ENCODE data around the gene LIPC. TPM values are rescaled to one million over a fixed set of nuclear protein-coding genes. Genes with fewer than 3 reads are reported as not detected.
A peak's percentile ranks its signal among the peaks of the same experiment; 100 is the strongest.

Gene LIPC
- total and polyA plus RNA-seq, 9 donors, result 0.13 to 2.1 (median 0.30) TPM

DNA sequence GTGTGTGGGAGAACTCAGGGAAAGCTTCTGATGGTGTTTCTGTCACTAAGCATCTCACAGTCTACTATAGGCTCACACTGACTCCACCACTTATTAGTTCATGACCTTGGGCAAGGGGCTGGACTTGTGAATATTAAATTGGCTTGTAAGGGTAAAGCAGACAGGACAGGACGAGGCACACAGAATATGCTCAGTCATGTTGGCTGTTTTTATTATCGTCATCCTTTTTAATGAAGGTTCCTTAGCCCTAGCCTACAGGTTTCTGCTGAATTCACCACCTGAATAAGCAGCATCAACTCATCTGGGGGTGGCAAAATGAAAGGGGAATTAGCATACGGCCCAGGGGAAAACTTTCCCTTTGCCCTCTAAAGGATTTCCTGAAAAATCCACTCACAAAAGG is 39.6 kb upstream of the LIPC start:
- no peaks in the 10 kb centered on the region for H3K9me3 ChIP-seq (replicated peaks; ENCODE audit: control insufficient read depth, low read depth, low read length)
- DNase-seq, result no peak
- WGBS (ENCODE audit: insufficient coverage), result no CpG with 5 or more reads among the region's 3 CpGs
- H3K4me1 ChIP-seq (ENCODE audit: control insufficient read depth, insufficient read depth, low read length), result peaks cover 4% of the 10 kb centered on the region
- no peak overlapping the region for H3K27ac ChIP-seq (ENCODE audit: low read length)
- no peak overlapping the region for H3K4me3 ChIP-seq (ENCODE audit: low read length)
- no peaks in the 10 kb centered on the region for H3K36me3 ChIP-seq (ENCODE audit: control insufficient read depth, insufficient read depth, low read length)
- no peaks in the 10 kb centered on the region for H3K27me3 ChIP-seq (ENCODE audit: control insufficient read depth, insufficient read depth, low read length)

DNA sequence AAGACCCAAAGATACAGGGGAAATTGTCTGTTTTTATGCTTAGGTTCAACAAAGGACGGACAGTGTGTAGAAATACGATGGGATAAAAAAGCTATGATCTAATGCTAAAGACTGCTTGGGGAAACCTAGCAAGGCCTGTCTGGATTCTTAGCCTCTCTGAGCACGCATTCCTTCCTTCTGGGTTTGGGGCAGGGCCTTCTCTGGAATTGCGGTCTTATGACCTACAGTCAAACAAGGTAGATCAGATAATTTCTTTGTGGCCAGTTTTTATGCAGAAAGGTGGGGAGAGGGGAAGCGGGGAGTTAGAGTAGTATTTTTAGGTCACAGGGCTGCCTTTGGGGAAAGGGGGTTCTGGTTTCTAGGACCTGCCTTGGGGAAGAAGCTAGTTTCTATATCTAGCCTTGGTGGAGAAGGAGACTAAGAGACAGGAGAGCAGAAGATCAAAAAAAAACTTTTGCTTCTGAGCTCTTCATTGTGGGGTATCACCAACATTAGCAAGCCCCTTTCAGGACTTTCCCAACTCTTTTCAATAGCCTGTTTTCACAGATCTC is 39.1 kb upstream of the LIPC start:
- WGBS (ENCODE audit: insufficient coverage), result 66% methylated on average over 5 of the region's 5 CpGs
- Histone ChIP-seq H3K27ac (ENCODE audit: low read length) (no peak overlapping the region), H3K36me3 (ENCODE audit: control insufficient read depth, insufficient read depth, low read length) (no peaks in the 10 kb centered on the region), H3K9me3 (replicated peaks; ENCODE audit: control insufficient read depth, low read depth, low read length) (no peaks in the 10 kb centered on the region), H3K4me3 (ENCODE audit: low read length) (no peak overlapping the region), H3K27me3 (ENCODE audit: control insufficient read depth, insufficient read depth, low read length) (no peaks in the 10 kb centered on the region), H3K4me1 (ENCODE audit: control insufficient read depth, insufficient read depth, low read length) (peaks cover 4% of the 10 kb centered on the region)
- DNase-seq, result no peak

DNA sequence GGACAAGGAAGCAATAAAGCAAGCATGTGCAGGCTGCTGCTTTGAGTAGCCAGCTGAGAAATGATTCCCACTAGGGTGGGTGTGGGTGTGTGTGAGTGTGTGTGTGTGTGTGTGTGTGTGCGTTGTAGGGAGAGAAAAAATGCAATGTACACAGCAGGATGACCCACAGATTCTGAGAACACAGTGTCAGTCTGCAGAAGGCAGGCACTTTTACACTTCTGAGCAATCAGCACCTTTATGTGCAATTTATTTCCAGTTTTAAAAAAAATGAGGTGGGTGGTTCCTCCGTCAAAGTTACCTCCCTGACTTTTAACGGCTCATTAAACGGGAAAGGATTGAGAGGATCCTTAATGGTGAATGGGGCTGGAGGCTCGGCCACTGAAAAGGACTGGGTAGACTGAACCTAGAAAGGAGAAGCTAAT is 38.5 kb upstream of the LIPC start:
- 43% methylated on average over 3 of the region's 5 CpGs for WGBS (ENCODE audit: insufficient coverage)
- no peak overlapping the region for H3K27ac ChIP-seq (ENCODE audit: low read length)
- peaks cover 4% of the 10 kb centered on the region for H3K4me1 ChIP-seq (ENCODE audit: control insufficient read depth, insufficient read depth, low read length)
- H3K9me3 ChIP-seq (replicated peaks; ENCODE audit: control insufficient read depth, low read depth, low read length), result no peaks in the 10 kb centered on the region
- peak; percentile 58 for DNase-seq
- no peak overlapping the region for H3K4me3 ChIP-seq (ENCODE audit: low read length)
- no peaks in the 10 kb centered on the region for H3K27me3 ChIP-seq (ENCODE audit: control insufficient read depth, insufficient read depth, low read length)
- no peaks in the 10 kb centered on the region for H3K36me3 ChIP-seq (ENCODE audit: control insufficient read depth, insufficient read depth, low read length)

DNA sequence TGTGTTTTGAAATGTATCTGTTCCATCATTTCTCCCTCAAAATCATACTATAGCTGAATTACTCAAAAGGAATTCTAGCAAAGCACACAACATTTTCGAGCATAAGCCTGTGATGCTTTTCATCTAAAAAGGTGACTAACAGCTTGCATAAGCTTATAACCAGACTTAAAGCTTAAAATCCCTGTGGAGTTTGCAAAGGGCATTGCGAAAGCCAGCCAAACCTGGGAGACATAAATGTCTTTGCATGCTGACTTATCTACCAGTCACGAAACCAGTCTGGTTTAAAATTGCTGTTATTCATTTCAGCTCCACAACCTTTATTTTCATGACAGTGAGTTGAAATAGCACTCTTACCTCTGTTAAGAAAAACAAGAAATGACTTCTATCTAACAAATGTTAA is 35.6 kb upstream of the LIPC start:
- Histone ChIP-seq H3K36me3 (ENCODE audit: control insufficient read depth, insufficient read depth, low read length) (no peaks in the 10 kb centered on the region), H3K9me3 (replicated peaks; ENCODE audit: control insufficient read depth, low read depth, low read length) (no peaks in the 10 kb centered on the region), H3K27me3 (ENCODE audit: control insufficient read depth, insufficient read depth, low read length) (no peaks in the 10 kb centered on the region), H3K4me3 (ENCODE audit: low read length) (no peak overlapping the region), H3K27ac (ENCODE audit: low read length) (no peak overlapping the region), H3K4me1 (ENCODE audit: control insufficient read depth, insufficient read depth, low read length) (peaks cover 4% of the 10 kb centered on the region)
- DNase-seq, result no peak
- WGBS (ENCODE audit: insufficient coverage), result 36% methylated on average over 2 of the region's 3 CpGs

DNA sequence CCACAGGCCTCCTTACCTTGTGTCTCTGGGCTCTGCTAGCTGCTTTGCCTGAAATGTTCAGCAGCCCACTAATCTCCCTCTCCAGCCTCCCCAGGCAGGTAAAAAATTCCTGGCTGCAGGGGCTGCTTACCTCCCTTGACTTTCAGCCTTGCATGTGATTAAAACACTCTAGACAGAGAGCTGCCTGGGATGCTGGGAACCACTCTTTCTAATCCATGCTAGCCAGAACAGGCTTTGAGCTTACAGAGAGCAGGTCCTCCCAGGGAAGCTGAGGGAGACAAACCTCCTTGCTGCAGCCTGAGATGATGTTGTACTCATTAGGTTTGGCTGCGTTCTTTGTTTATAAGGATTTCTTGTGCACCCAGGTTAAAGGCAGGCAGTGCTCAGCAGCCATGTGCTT is 33.7 kb upstream of the LIPC start:
- no peaks in the 10 kb centered on the region for H3K9me3 ChIP-seq (replicated peaks; ENCODE audit: control insufficient read depth, low read depth, low read length)
- H3K4me1 ChIP-seq (ENCODE audit: control insufficient read depth, insufficient read depth, low read length), result peaks cover 4% of the 10 kb centered on the region
- no peak overlapping the region for H3K27ac ChIP-seq (ENCODE audit: low read length)
- no peaks in the 10 kb centered on the region for H3K27me3 ChIP-seq (ENCODE audit: control insufficient read depth, insufficient read depth, low read length)
- H3K36me3 ChIP-seq (ENCODE audit: control insufficient read depth, insufficient read depth, low read length), result no peaks in the 10 kb centered on the region
- no peak for DNase-seq
- WGBS (ENCODE audit: insufficient coverage), result no CpG with 5 or more reads among the region's 1 CpG
- no peak overlapping the region for H3K4me3 ChIP-seq (ENCODE audit: low read length)

DNA sequence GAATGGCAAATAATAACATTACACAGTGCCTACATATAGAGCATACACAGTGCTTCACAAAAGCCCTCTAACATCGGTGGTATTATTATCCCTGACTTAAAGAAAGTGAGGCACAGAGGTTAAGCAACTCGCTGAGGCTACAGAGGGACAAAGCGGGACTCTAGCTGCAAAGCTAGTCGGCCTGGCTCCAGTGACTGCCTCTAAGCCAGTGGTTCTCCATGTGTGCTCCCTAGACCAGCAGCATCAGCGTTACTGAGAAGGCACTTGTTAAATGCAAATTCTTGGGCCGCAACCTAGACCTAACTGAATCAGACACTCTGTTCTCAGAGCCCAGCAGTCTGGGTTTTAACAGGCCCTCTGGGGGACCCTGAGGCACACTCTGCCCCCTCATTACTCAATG is 33.1 kb upstream of the LIPC start:
- Histone ChIP-seq H3K9me3 (replicated peaks; ENCODE audit: control insufficient read depth, low read depth, low read length) (no peaks in the 10 kb centered on the region), H3K27me3 (ENCODE audit: control insufficient read depth, insufficient read depth, low read length) (no peaks in the 10 kb centered on the region), H3K4me3 (ENCODE audit: low read length) (no peak overlapping the region), H3K27ac (ENCODE audit: low read length) (no peak overlapping the region), H3K36me3 (ENCODE audit: control insufficient read depth, insufficient read depth, low read length) (no peaks in the 10 kb centered on the region), H3K4me1 (ENCODE audit: control insufficient read depth, insufficient read depth, low read length) (no peaks in the 10 kb centered on the region)
- no peak for DNase-seq
- WGBS (ENCODE audit: insufficient coverage), result 80% methylated on average over 6 of the region's 6 CpGs

DNA sequence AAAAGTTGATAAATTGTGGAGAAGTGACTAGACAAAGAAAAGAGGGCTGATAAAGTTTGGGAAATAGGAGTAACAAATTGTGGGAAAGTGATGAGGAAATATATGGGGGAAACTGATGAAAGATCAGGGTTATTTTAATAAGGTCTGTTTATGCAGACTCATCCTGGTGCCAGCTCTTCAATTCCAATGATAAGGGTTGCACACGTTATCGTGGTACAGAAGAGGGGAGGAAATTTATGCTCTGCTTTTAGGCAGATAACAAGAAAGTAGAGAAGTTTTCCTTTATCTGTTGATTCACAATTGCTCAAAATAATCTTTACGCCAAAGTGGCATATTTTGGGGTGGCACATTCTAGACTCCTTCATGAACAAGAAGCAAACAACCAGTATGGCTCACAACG is 32.1 kb upstream of the LIPC start:
- Histone ChIP-seq H3K4me1 (ENCODE audit: control insufficient read depth, insufficient read depth, low read length) (no peaks in the 10 kb centered on the region), H3K9me3 (replicated peaks; ENCODE audit: control insufficient read depth, low read depth, low read length) (no peaks in the 10 kb centered on the region), H3K36me3 (ENCODE audit: control insufficient read depth, insufficient read depth, low read length) (no peaks in the 10 kb centered on the region), H3K27me3 (ENCODE audit: control insufficient read depth, insufficient read depth, low read length) (no peaks in the 10 kb centered on the region), H3K4me3 (ENCODE audit: low read length) (no peak overlapping the region), H3K27ac (ENCODE audit: low read length) (no peak overlapping the region)
- WGBS (ENCODE audit: insufficient coverage), result no CpG with 5 or more reads among the region's 4 CpGs
- no peak for DNase-seq

DNA sequence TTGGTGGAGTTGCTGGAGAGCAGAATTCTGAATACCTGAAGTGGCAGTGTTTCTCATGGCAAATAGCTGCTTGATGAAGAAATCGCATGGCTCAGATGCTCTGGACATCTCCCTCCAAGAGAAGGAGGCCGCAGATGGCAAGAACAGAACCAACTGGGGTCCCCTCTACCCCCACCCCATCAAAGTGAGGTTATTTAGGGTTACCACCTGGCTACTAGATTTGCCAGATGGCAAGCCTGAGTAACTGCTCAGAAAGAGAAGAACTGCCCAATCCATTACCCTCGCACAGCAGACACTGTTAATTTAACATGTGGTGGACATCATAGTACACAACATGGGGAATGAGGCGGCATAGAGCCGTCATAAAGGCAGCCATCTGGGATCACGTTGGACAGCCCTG is 30.5 kb upstream of the LIPC start:
- WGBS (ENCODE audit: insufficient coverage), result 55% methylated on average over 3 of the region's 6 CpGs
- Histone ChIP-seq H3K9me3 (replicated peaks; ENCODE audit: control insufficient read depth, low read depth, low read length) (no peaks in the 10 kb centered on the region), H3K36me3 (ENCODE audit: control insufficient read depth, insufficient read depth, low read length) (no peaks in the 10 kb centered on the region), H3K27ac (ENCODE audit: low read length) (no peak overlapping the region), H3K27me3 (ENCODE audit: control insufficient read depth, insufficient read depth, low read length) (no peaks in the 10 kb centered on the region), H3K4me3 (ENCODE audit: low read length) (no peak overlapping the region), H3K4me1 (ENCODE audit: control insufficient read depth, insufficient read depth, low read length) (no peaks in the 10 kb centered on the region)
- DNase-seq, result no peak

DNA sequence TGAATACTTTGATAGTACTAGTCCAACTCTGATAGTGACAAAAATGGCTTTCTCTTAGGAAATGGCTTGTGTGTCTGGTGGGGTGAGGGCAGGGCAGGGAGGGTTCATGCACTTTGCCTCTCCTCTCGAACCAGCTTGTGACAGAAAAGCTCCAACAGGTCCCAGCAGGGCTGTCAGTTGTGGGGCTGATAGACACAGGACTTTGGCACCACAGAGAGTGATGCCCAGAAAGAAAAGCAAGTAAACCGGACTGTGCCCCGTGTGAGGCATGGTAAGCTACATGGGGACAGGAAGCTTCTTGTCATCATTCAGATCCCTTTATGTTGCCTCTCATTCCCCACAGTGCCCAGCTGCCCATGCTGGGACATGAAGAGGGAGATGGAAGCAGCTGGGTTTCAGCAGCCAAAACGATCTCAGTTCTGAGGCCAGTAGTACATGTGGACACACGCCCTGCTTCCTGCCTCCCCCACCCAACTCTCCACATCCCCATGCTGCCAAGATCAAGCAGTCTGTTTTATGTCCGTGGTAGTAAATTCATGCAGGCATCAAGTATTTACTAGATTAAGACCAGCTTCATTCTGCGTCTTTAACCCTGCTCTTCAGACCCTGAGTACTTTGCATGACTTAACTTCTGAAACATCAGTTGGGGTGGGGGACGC is 29.7 kb upstream of the LIPC start:
- Histone ChIP-seq H3K27ac (ENCODE audit: low read length) (no peak overlapping the region), H3K27me3 (ENCODE audit: control insufficient read depth, insufficient read depth, low read length) (no peaks in the 10 kb centered on the region), H3K9me3 (replicated peaks; ENCODE audit: control insufficient read depth, low read depth, low read length) (no peaks in the 10 kb centered on the region), H3K36me3 (ENCODE audit: control insufficient read depth, insufficient read depth, low read length) (no peaks in the 10 kb centered on the region), H3K4me1 (ENCODE audit: control insufficient read depth, insufficient read depth, low read length) (no peaks in the 10 kb centered on the region), H3K4me3 (ENCODE audit: low read length) (no peak overlapping the region)
- WGBS (ENCODE audit: insufficient coverage), result 68% methylated on average over 3 of the region's 8 CpGs
- peak; percentile 22 for DNase-seq

DNA sequence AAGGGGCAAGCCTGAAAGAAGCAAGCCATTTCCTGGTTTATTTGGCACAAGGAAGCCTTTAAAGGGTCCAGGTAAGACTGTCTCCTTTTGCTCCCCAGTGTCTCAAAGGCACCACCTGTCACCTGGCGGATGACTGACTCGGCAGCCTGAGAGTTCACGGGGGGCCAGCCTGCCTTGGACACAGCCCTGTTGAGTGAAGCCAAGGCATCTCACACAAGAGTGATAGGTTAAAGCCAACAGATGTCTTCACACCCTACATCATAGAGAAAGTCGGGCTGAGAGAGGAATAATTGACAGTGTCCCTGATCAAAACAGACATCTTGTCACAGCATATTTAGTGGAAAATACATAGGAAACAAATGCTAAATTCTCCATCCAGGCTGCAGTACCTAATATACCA is 28.2 kb upstream of the LIPC start:
- H3K36me3 ChIP-seq (ENCODE audit: control insufficient read depth, insufficient read depth, low read length), result no peaks in the 10 kb centered on the region
- no peaks in the 10 kb centered on the region for H3K9me3 ChIP-seq (replicated peaks; ENCODE audit: control insufficient read depth, low read depth, low read length)
- no peaks in the 10 kb centered on the region for H3K4me1 ChIP-seq (ENCODE audit: control insufficient read depth, insufficient read depth, low read length)
- no peak for DNase-seq
- H3K4me3 ChIP-seq (ENCODE audit: low read length), result no peak overlapping the region
- H3K27me3 ChIP-seq (ENCODE audit: control insufficient read depth, insufficient read depth, low read length), result no peaks in the 10 kb centered on the region
- no peak overlapping the region for H3K27ac ChIP-seq (ENCODE audit: low read length)
- no CpG with 5 or more reads among the region's 4 CpGs for WGBS (ENCODE audit: insufficient coverage)

DNA sequence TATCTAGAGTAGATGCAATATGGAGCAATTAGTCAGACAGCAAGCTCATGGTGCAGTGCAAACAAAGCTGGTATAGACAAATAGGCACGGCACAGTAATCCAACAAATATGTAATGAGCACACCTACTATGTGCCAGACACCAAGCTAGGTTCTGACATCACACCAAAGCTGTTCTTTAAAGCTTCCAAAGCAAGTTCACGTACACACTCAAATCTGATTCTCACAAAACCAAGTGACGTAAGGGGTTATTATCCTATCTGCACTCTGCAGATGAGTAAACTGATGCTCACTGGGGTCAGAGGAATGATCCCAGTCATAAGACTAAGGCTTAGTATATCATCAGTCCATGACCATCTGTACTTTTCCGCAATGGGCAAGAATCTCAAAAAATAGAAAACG is 27.8 kb upstream of the LIPC start:
- Histone ChIP-seq H3K4me3 (ENCODE audit: low read length) (no peak overlapping the region), H3K27ac (ENCODE audit: low read length) (no peak overlapping the region), H3K4me1 (ENCODE audit: control insufficient read depth, insufficient read depth, low read length) (no peaks in the 10 kb centered on the region), H3K27me3 (ENCODE audit: control insufficient read depth, insufficient read depth, low read length) (no peaks in the 10 kb centered on the region), H3K9me3 (replicated peaks; ENCODE audit: control insufficient read depth, low read depth, low read length) (no peaks in the 10 kb centered on the region), H3K36me3 (ENCODE audit: control insufficient read depth, insufficient read depth, low read length) (no peaks in the 10 kb centered on the region)
- 100% methylated on average over 3 of the region's 5 CpGs for WGBS (ENCODE audit: insufficient coverage)
- no peak for DNase-seq
